ENCODE results near the gene ZNF460. TPM values are rescaled to one million over a fixed set of nuclear protein-coding genes. Genes with fewer than 3 reads are reported as not detected.

The ZNF460 gene
- total and polyA plus RNA-seq, 2 donors (not counting 1 experiment from before 2014, with no cell fraction given) = 8.4 to 90.5 TPM

DNA sequence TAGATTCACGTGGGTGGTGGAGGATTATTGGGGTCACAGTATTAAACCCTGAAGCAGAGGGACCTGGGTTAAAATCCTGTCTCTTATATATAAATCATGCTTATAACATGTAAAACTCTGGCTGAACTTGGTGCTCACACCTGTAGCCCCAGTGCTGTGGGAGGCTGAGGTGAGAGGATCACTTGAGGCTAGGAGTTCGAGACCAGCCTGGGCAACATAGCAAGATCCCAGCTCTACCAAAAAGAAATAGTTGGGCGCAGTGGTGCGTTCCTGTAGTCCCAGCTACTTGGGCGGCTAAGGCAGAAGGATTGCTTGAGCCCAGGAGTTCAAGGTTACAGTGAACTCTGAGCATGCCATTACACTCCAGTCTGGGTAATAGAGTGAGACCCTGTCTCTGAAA lies 37.5 kb upstream of the ZNF460 start:
- H2AFZ ChIP-seq (ENCODE audit: insufficient read depth, low read depth, low read length, poor library complexity, severe bottlenecking) = no peak overlapping the region
- H4K20me1 ChIP-seq (ENCODE audit: control insufficient read depth, insufficient read depth, low read length, poor library complexity, severe bottlenecking) = peaks cover 5% of the 10 kb centered on the region
- Mint-ChIP-seq H3K4me3 (no peak overlapping the region), H3K27ac (no peak overlapping the region), H3K4me1 (peaks cover 35% of the 10 kb centered on the region), H3K27me3 (no peaks in the 10 kb centered on the region), H3K9me3 (ENCODE audit: insufficient read depth) (no peaks in the 10 kb centered on the region)
- no peak overlapping the region for H3K4me2 ChIP-seq (replicated peaks; ENCODE audit: low read depth, low read length, poor library complexity, severe bottlenecking)
- H3K79me2 ChIP-seq (ENCODE audit: control insufficient read depth, insufficient read depth, low read length) = peaks cover 48% of the 10 kb centered on the region
- CTCF ChIA-PET = no interaction called here
- H3K4me3 ChIP-seq (ENCODE audit: control extremely low read depth in 1 of 5, extremely low read depth in 1 of 5, insufficient read depth in 1 of 5, low read depth in 2 of 5, low read length in 4 of 5) = no peak overlapping the region
- no peaks in the 10 kb centered on the region for H3K27me3 ChIP-seq (replicated peaks in 1 of 4; ENCODE audit: control extremely low read depth in 1 of 4, control insufficient read depth in 3 of 4, insufficient read depth in 4 of 4, low read length in 3 of 4)
- H3K9me3 ChIP-seq (ENCODE audit: control extremely low read depth in 1 of 3, control insufficient read depth in 2 of 3, insufficient read depth in 1 of 3, low read length in 2 of 3) = no peaks in the 10 kb centered on the region
- TF ChIP-seq EZH2 (IDR thresholded peaks at IDR 0.05; ENCODE audit: borderline replicate concordance, insufficient read depth, low read depth, low read length, poor library complexity, severe bottlenecking) = no peak
- TF ChIP-seq, protein P1, sequence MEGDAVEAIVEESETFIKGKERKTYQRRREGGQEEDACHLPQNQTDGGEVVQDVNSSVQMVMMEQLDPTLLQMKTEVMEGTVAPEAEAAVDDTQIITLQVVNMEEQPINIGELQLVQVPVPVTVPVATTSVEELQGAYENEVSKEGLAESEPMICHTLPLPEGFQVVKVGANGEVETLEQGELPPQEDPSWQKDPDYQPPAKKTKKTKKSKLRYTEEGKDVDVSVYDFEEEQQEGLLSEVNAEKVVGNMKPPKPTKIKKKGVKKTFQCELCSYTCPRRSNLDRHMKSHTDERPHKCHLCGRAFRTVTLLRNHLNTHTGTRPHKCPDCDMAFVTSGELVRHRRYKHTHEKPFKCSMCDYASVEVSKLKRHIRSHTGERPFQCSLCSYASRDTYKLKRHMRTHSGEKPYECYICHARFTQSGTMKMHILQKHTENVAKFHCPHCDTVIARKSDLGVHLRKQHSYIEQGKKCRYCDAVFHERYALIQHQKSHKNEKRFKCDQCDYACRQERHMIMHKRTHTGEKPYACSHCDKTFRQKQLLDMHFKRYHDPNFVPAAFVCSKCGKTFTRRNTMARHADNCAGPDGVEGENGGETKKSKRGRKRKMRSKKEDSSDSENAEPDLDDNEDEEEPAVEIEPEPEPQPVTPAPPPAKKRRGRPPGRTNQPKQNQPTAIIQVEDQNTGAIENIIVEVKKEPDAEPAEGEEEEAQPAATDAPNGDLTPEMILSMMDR (IDR thresholded peaks at IDR 0.05) = no peak
- H3K36me3 ChIP-seq (replicated peaks in 1 of 2; ENCODE audit: control extremely low read depth in 1 of 2, control insufficient read depth in 1 of 2, extremely low read depth in 1 of 2, insufficient read depth in 2 of 2, low read length in 1 of 2) = peaks cover 5 to 23% of the 10 kb centered on the region in 2 experiments
- no peak overlapping the region for H3K27ac ChIP-seq (ENCODE audit: low read length in 2 of 2)
- ATAC-seq (ENCODE audit: low read depth) (no peak), DNase-seq (no peak)
- WGBS (ENCODE audit: insufficient coverage) = 100% methylated on average over 3 of the region's 5 CpGs
- H3K4me1 ChIP-seq (ENCODE audit: control insufficient read depth in 2 of 2, insufficient read depth in 2 of 2, low read length in 2 of 2) = peaks cover 19 to 20% of the 10 kb centered on the region in 2 donors
- intact Hi-C loops (cut with micrococcal nuclease) = loop anchor here (5.0 kb wide), 1 partner anchor 439 kb away; the partner anchor contains the start of gene ZNF551
- no peak overlapping the region for H3K9ac ChIP-seq (ENCODE audit: low read length)
- POLR2A ChIA-PET = no interaction called here

DNA sequence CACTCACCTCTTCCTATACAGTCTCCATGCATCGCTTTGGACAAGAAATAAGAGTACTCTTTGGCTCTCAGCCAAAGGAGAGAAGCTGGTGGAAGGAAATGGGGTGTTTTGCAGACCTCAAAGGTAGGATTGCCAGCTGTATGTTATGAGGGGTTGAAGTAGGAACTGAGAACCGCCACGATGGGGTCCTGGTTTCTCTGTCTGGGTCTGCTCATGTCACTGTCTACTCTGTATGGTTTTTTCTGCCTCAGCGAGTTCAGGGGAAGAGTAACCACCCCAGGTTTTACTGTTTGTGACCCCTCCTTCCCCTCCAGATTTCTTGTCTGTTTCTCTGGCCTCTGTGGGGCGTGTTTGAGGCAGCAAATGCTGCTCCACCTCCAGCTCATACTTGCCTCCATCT lies 35.8 kb upstream of the ZNF460 start:
- H2AFZ ChIP-seq (ENCODE audit: insufficient read depth, low read depth, low read length, poor library complexity, severe bottlenecking) = no peak overlapping the region
- H3K4me3 ChIP-seq (ENCODE audit: control extremely low read depth in 1 of 5, extremely low read depth in 1 of 5, insufficient read depth in 1 of 5, low read depth in 2 of 5, low read length in 4 of 5) = no peak overlapping the region
- intact Hi-C loops (cut with micrococcal nuclease) = loop anchor here (5.0 kb wide), 1 partner anchor 438 kb away; the partner anchor contains the start of gene ZNF551
- H3K4me3 Mint-ChIP-seq = no peak overlapping the region
- ATAC-seq (ENCODE audit: low read depth) (no peak), DNase-seq (no peak)
- H3K27ac Mint-ChIP-seq = peak overlapping the region; percentile 37
- H3K4me2 ChIP-seq (replicated peaks; ENCODE audit: low read depth, low read length, poor library complexity, severe bottlenecking) = no peak overlapping the region
- peaks cover 48% of the 10 kb centered on the region for H3K79me2 ChIP-seq (ENCODE audit: control insufficient read depth, insufficient read depth, low read length)
- H3K27me3 ChIP-seq (replicated peaks in 1 of 4; ENCODE audit: control extremely low read depth in 1 of 4, control insufficient read depth in 3 of 4, insufficient read depth in 4 of 4, low read length in 3 of 4) = no peaks in the 10 kb centered on the region
- peaks cover 5% of the 10 kb centered on the region for H4K20me1 ChIP-seq (ENCODE audit: control insufficient read depth, insufficient read depth, low read length, poor library complexity, severe bottlenecking)
- CTCF ChIA-PET = no interaction called here
- H3K9ac ChIP-seq (ENCODE audit: low read length) = no peak overlapping the region
- no peaks in the 10 kb centered on the region for H3K9me3 Mint-ChIP-seq (ENCODE audit: insufficient read depth)
- TF ChIP-seq, protein P1 (IDR thresholded peaks at IDR 0.05) = no peak
- no peak for TF ChIP-seq EZH2 (IDR thresholded peaks at IDR 0.05; ENCODE audit: borderline replicate concordance, insufficient read depth, low read depth, low read length, poor library complexity, severe bottlenecking)
- H3K27me3 Mint-ChIP-seq = no peaks in the 10 kb centered on the region
- H3K27ac ChIP-seq (ENCODE audit: low read length in 2 of 2) = no peak overlapping the region
- peaks cover 35% of the 10 kb centered on the region for H3K4me1 Mint-ChIP-seq
- H3K9me3 ChIP-seq (ENCODE audit: control extremely low read depth in 1 of 3, control insufficient read depth in 2 of 3, insufficient read depth in 1 of 3, low read length in 2 of 3) = no peaks in the 10 kb centered on the region
- 71% methylated on average over 4 of the region's 5 CpGs for WGBS (ENCODE audit: insufficient coverage)
- peaks cover 19 to 20% of the 10 kb centered on the region in 2 donors for H3K4me1 ChIP-seq (ENCODE audit: control insufficient read depth in 2 of 2, insufficient read depth in 2 of 2, low read length in 2 of 2)
- POLR2A ChIA-PET = no interaction called here
- H3K36me3 ChIP-seq (replicated peaks in 1 of 2; ENCODE audit: control extremely low read depth in 1 of 2, control insufficient read depth in 1 of 2, extremely low read depth in 1 of 2, insufficient read depth in 2 of 2, low read length in 1 of 2) = peaks cover 12 to 36% of the 10 kb centered on the region in 2 experiments
